H1 (cell line): ENCODE measurements around the gene TTC3. TPM values are rescaled to one million over a fixed set of nuclear protein-coding genes. Genes with fewer than 3 reads are reported as not detected.

ENCODE experiments used
- CTCF ChIA-PET: fragments of 300-600 bp; sonication (Branson Sonifier 250); formaldehyde crosslinking; loops from one replicate; lab custom pipeline; 2021; ENCODE audit not compliant: partially characterized antibody; lab: Charles Lee
- POLR2A ChIA-PET: fragments of 300-600 bp; sonication (Branson Sonifier 250); formaldehyde crosslinking; loops from one replicate; lab custom pipeline; 2021; ENCODE audit warnings: inconsistent platforms; ENCODE audit not compliant: partially characterized antibody; lab: Charles Lee
- DNase-seq, 2 experiments: peaks; one replicate each; pipeline versions ENCODE4 v3.0.0 to v3.0.0-alpha.2; 2010 to 2022; ENCODE audit warnings: low spot score in 2 of 2, low read depth in 1 of 2, mixed read lengths in 1 of 2
- FAIRE-seq: peaks from 2 replicates; lab custom pipeline; 2011; peaks lifted over from hg19 to GRCh38; lab: Jason Lieb, UNC
- H2AFZ ChIP-seq: 2 replicates; pipeline ENCODE4 v1.8.1; 2012; ENCODE audit warnings: low read length, inconsistent platforms
- H2AK5ac ChIP-seq: 2 replicates; pipeline ENCODE4 v1.6.1; 2013; ENCODE audit warnings: low read depth, low read length
- H2BK120ac ChIP-seq: replicated peaks from 2 replicates; pipeline ENCODE3; 2013; ENCODE audit warnings: low read depth, low read length, inconsistent platforms
- H2BK12ac ChIP-seq: 2 replicates; pipeline ENCODE4 v1.6.1; 2013; ENCODE audit warnings: low read depth, low read length
- H2BK15ac ChIP-seq: 2 replicates; pipeline ENCODE4 v1.6.1; 2013; ENCODE audit warnings: low read length
- H2BK20ac ChIP-seq: 2 replicates; pipeline ENCODE4 v1.6.1; 2013; ENCODE audit warnings: low read length
- H2BK5ac ChIP-seq: 2 replicates; pipeline ENCODE4 v1.6.1; 2013; ENCODE audit warnings: low read depth, low read length
- H3K14ac ChIP-seq: 2 replicates; pipeline ENCODE4 v1.6.1; 2013; ENCODE audit warnings: inconsistent platforms; ENCODE audit not compliant: insufficient read length
- H3K18ac ChIP-seq: 2 replicates; pipeline ENCODE4 v1.6.1; 2013; ENCODE audit warnings: low read length; ENCODE audit errors: extremely low read depth
- H3K23ac ChIP-seq: 2 replicates; pipeline ENCODE4 v1.6.1; 2013; ENCODE audit warnings: inconsistent platforms; ENCODE audit not compliant: insufficient read length
- H3K23me2 ChIP-seq: 2 replicates; pipeline ENCODE4 v1.6.1; 2013; ENCODE audit warnings: low read depth, low read length
- H3K27ac ChIP-seq: 2 replicates; pipeline ENCODE4 v1.6.1; 2011; ENCODE audit warnings: low read depth, low read length, inconsistent platforms
- H3K27me3 ChIP-seq, 4 experiments: replicated peaks in 1 of 4; 1 replicate in 1 of 4; 2 replicates in 3 of 4; pipeline versions ENCODE4 v1.6.1 to v1.8.1; 2011 to 2013; ENCODE audit warnings: low read length in 3 of 4, mild to moderate bottlenecking in 3 of 4, inconsistent platforms in 2 of 4, mixed read lengths in 2 of 4, moderate library complexity in 1 of 4; ENCODE audit not compliant: control insufficient read depth in 3 of 4, insufficient read depth in 3 of 4; ENCODE audit errors: extremely low read depth in 1 of 4
- H3K36me3 ChIP-seq, 4 experiments: 2 replicates each; pipeline versions ENCODE4 v1.6.1 to v1.8.1; 2011 to 2013; ENCODE audit warnings: mild to moderate bottlenecking in 4 of 4, low read length in 3 of 4, moderate library complexity in 2 of 4, control low read depth in 1 of 4, inconsistent platforms in 1 of 4; ENCODE audit not compliant: insufficient read depth in 4 of 4, control insufficient read depth in 2 of 4
- H3K4ac ChIP-seq: replicated peaks from 2 replicates; pipeline ENCODE3; 2013; ENCODE audit warnings: low read length, low read depth, mixed read lengths, inconsistent platforms; ENCODE audit not compliant: insufficient read length
- H3K4me1 ChIP-seq, 4 experiments: replicated peaks in 1 of 4; 1 replicate in 1 of 4; 2 replicates in 3 of 4; pipeline versions ENCODE4 v1.6.1 to v1.8.1; 2011 to 2013; ENCODE audit warnings: low read length in 3 of 4, inconsistent platforms in 2 of 4, mixed read lengths in 1 of 4; ENCODE audit not compliant: insufficient read depth in 4 of 4, control insufficient read depth in 3 of 4
- H3K4me2 ChIP-seq, 2 experiments: 2 replicates each; pipeline versions ENCODE4 v1.6.1 to v1.8.1; 2011 to 2013; ENCODE audit warnings: low read depth in 2 of 2, low read length in 2 of 2, control low read depth in 1 of 2, inconsistent platforms in 1 of 2, mild to moderate bottlenecking in 1 of 2; ENCODE audit not compliant: insufficient read depth in 1 of 2
- H3K4me3 ChIP-seq, 4 experiments: fragments of 200-600, 300-600 bp in 1 of 4; sonication (generic), shearing (Covaris generic), sonication (Bioruptor Twin) in 1 of 4; 2 replicates each; pipeline versions ENCODE4 v1.5.1 to v1.8.1; 2011 to 2016; ENCODE audit warnings: low read length in 4 of 4, low read depth in 3 of 4, control low read depth in 2 of 4, inconsistent platforms in 2 of 4, mild to moderate bottlenecking in 2 of 4, mixed read lengths in 1 of 4, moderate library complexity in 1 of 4; ENCODE audit not compliant: insufficient read depth in 2 of 4; ENCODE audit errors: extremely low read depth in 1 of 4
- H3K56ac ChIP-seq: replicated peaks from 2 replicates; pipeline ENCODE3; 2013; ENCODE audit warnings: low read depth, mild to moderate bottlenecking, mixed read lengths, low read length, inconsistent platforms; ENCODE audit not compliant: insufficient read length
- H3K79me1 ChIP-seq: 2 replicates; pipeline ENCODE4 v1.6.1; 2013; ENCODE audit warnings: low read depth, low read length, control low read depth
- H3K79me2 ChIP-seq, 2 experiments: 2 replicates each; pipeline versions ENCODE4 v1.6.1 to v1.8.1; 2012 to 2013; ENCODE audit warnings: low read length in 2 of 2, mild to moderate bottlenecking in 2 of 2, inconsistent platforms in 1 of 2; ENCODE audit not compliant: insufficient read depth in 2 of 2, control insufficient read depth in 1 of 2
- H3K9ac ChIP-seq, 4 experiments: replicated peaks in 1 of 4; 1 replicate in 1 of 4; 2 replicates in 3 of 4; pipeline versions ENCODE4 v1.6.1 to v1.8.1; 2011 to 2013; ENCODE audit warnings: low read depth in 3 of 4, low read length in 3 of 4, control low read depth in 2 of 4, mild to moderate bottlenecking in 2 of 4, moderate library complexity in 2 of 4, inconsistent platforms in 1 of 4; ENCODE audit errors: extremely low read depth in 1 of 4
- H3K9me3 ChIP-seq, 2 experiments: 2 replicates each; pipeline versions ENCODE4 v1.6.1 to v1.8.1; 2012 to 2013; ENCODE audit warnings: mild to moderate bottlenecking in 2 of 2, moderate library complexity in 2 of 2, control low read depth in 1 of 2, inconsistent platforms in 1 of 2, low read depth in 1 of 2, low read length in 1 of 2, mixed read lengths in 1 of 2; ENCODE audit not compliant: insufficient read depth in 2 of 2
- H4K20me1 ChIP-seq, 2 experiments: replicated peaks in 1 of 2; 2 replicates each; pipeline versions ENCODE3 to v1.8.1; 2011 to 2013; ENCODE audit warnings: inconsistent platforms in 2 of 2, low read length in 2 of 2, mild to moderate bottlenecking in 1 of 2; ENCODE audit not compliant: insufficient read depth in 2 of 2, control insufficient read depth in 1 of 2
- H4K5ac ChIP-seq: 2 replicates; pipeline ENCODE4 v1.6.1; 2013; ENCODE audit warnings: low read length, low read depth, mixed read lengths, inconsistent platforms; ENCODE audit not compliant: insufficient read length
- H4K8ac ChIP-seq: 2 replicates; pipeline ENCODE4 v1.8.0; 2013; ENCODE audit warnings: mild to moderate bottlenecking, moderate library complexity, low read length, inconsistent platforms; ENCODE audit not compliant: insufficient read depth; ENCODE audit errors: extremely low read depth
- H4K91ac ChIP-seq: replicated peaks from 2 replicates; pipeline ENCODE3; 2013; ENCODE audit warnings: low read length, mixed read lengths, inconsistent platforms; ENCODE audit not compliant: insufficient read length
- CBX5 ChIP-seq: fragments of 300-800, 300-1000 bp; sonication (generic); IDR thresholded peaks from 2 replicates; pipeline ENCODE4 v1.7.1; 2016; ENCODE audit warnings: antibody characterized with exemption, low read length, low read depth
- CHD1 ChIP-seq: IDR thresholded peaks from 2 replicates; pipeline ENCODE4 v1.6.1; 2012; ENCODE audit warnings: low read depth, low read length, improper control_type of control experiment
- MAFK ChIP-seq: IDR thresholded peaks from 2 replicates; pipeline ENCODE4 v1.6.1; 2012; ENCODE audit warnings: low read depth, mild to moderate bottlenecking, improper control_type of control experiment, low read length
- SP1 ChIP-seq: IDR thresholded peaks from 2 replicates; pipeline ENCODE4 v1.6.1; 2011; ENCODE audit warnings: low read depth, low read length
- SP4 ChIP-seq: IDR thresholded peaks from 2 replicates; pipeline ENCODE4 v1.6.1; 2012; ENCODE audit warnings: low read length, inconsistent platforms
- TAF1 ChIP-seq: IDR thresholded peaks from 2 replicates; pipeline ENCODE4 v1.6.1; 2011; ENCODE audit warnings: mild to moderate bottlenecking, low read depth, low read length
- ZNF274 ChIP-seq: IDR thresholded peaks from 2 replicates; pipeline ENCODE4 v1.7.0; 2012; ENCODE audit warnings: low read length, borderline replicate concordance; ENCODE audit errors: extremely low read depth
- WGBS, 2 experiments: shearing (Covaris generic) in 1 of 2; methylation state at CpG; one replicate each; pipeline versions ENCODE4 v1.1.6 to v1.1.7; 2013 to 2015; ENCODE audit warnings: low lambda C conversion rate in 2 of 2, mixed read lengths in 2 of 2, inconsistent platforms in 1 of 2, low coverage in 1 of 2, missing lambda C conversion rate in 1 of 2; ENCODE audit not compliant: insufficient replicate concordance in 2 of 2, insufficient coverage in 1 of 2, insufficient read length in 1 of 2; ENCODE audit errors: extremely low coverage in 1 of 2, missing lambda C conversion rate in 1 of 2; 5-methylcytosine and 5-hydroxymethylcytosine counted together
- polyA plus RNA-seq, 7 experiments: library from polyadenylated mRNA; depleted of rRNA in 3 of 7; stranded (reverse) in 5 of 7; unstranded in 2 of 7; fragments of >200 nt in 5 of 7; fragments of 200-250 nt in 2 of 7; gene quantifications; 1 replicate in 5 of 7; 2 replicates in 1 of 7; 4 replicates in 1 of 7; pipeline versions ENCODE4 v1.2.1 to v1.2.3, GENCODE V29; 2011 to 2013; ENCODE audit warnings: missing spikeins in 2 of 7, mixed read lengths in 2 of 7
- total RNA-seq: library from RNA; stranded (reverse); fragmentation: NEBNext Ultra II Directional; extraction: Animal tissue kit (Norgen Biotek cat#: 25700); gene quantifications from 2 replicates; pipeline ENCODE4 v1.2.1, GENCODE V29; 2021

TTC3 gene
- total and polyA plus RNA-seq, 2 of the 8 experiments (the other 6 are each of a cell fraction or from before 2014, with no cell fraction given), result 11.0 to 36.2 TPM

DNA sequence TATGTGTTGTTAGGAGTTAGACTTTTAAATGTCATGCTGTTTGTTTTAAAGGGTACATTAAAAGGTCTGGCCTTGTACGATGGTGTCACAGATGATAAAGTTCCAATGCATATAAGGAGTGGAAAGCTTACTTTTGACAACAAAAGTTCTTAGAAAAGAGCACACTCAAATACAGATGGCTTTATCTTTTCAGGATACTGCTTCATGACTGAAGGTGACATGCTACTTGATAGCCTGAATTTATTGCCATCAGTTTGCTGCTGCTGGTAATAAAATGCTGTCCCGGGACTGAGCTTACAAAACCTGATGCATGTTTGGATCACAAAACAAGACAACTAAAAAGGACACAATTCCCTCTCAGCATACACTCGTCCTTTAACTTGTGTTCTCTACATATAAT, 84.9 kb downstream of the TTC3 start:
- no peak overlapping the region for H2BK20ac ChIP-seq
- CTCF ChIA-PET, result interaction anchor here (0.7 to 1.3 kb wide), 2 partner anchors 9 to 19 kb away, joined by 3 read pairs; no protein-coding TSS in a partner anchor
- H3K79me2 ChIP-seq, result no peaks in the 10 kb centered on the region
- H3K23me2 ChIP-seq, result no peaks in the 10 kb centered on the region
- H3K79me1 ChIP-seq, result no peaks in the 10 kb centered on the region
- H3K18ac ChIP-seq, result no peak overlapping the region
- no peak overlapping the region for H3K4me2 ChIP-seq
- peaks cover 0 to 5% (median 4%) of the 10 kb centered on the region in 4 experiments; a peak in 3 of 8 replicates for H3K36me3 ChIP-seq
- no peak overlapping the region for H3K23ac ChIP-seq
- 93% methylated on average over 3 of the region's 3 CpGs; no CpG with 5 or more reads in 1 of the 2 experiments for WGBS, 2 experiments
- no peak overlapping the region for H3K56ac ChIP-seq
- TF ChIP-seq CHD1 (no peak), TAF1 (no peak), SP1 (no peak), ZNF274 (no peak), MAFK (no peak), SP4 (no peak), CBX5 (no peak)
- TF ChIP-seq, all 59 proteins: peak for 0
- H4K8ac ChIP-seq, result no peak overlapping the region
- H2AFZ ChIP-seq, result no peak overlapping the region
- no peak overlapping the region for H2AK5ac ChIP-seq
- POLR2A ChIA-PET, result interaction anchor here (0.9 kb wide), 1 partner anchor 9 kb away, joined by 4 read pairs; no protein-coding TSS in a partner anchor
- no peak overlapping the region for H3K27ac ChIP-seq
- FAIRE-seq, result no peak
- H4K5ac ChIP-seq, result no peak overlapping the region
- no peak for DNase-seq
- no peak overlapping the region for H2BK12ac ChIP-seq
- no peak overlapping the region for H3K4me3 ChIP-seq
- H3K4me1 ChIP-seq, result peaks cover 0 to 4% (median 2%) of the 10 kb centered on the region in 4 experiments; a peak in 3 of 7 replicates
- no peak overlapping the region for H3K4ac ChIP-seq
- H3K9me3 ChIP-seq, result no peaks in the 10 kb centered on the region
- H4K91ac ChIP-seq, result no peak overlapping the region
- H3K27me3 ChIP-seq, result no peaks in the 10 kb centered on the region
- no peak overlapping the region for H2BK120ac ChIP-seq
- no peak overlapping the region for H2BK5ac ChIP-seq
- H3K9ac ChIP-seq, result no peak overlapping the region
- no peaks in the 10 kb centered on the region for H4K20me1 ChIP-seq
- H2BK15ac ChIP-seq, result no peak overlapping the region
- H3K14ac ChIP-seq, result no peak overlapping the region
